H1 (cell line): Measurements from ENCODE around the gene GALC. TPM values are rescaled to one million over a fixed set of nuclear protein-coding genes. Genes with fewer than 3 reads are reported as not detected.

Experiments
- CTCF ChIA-PET: fragments of 300-600 bp; sonication (Branson Sonifier 250); formaldehyde crosslinking; loops from one replicate; lab custom pipeline; 2021; ENCODE audit not compliant: partially characterized antibody; lab: Charles Lee
- POLR2A ChIA-PET: fragments of 300-600 bp; sonication (Branson Sonifier 250); formaldehyde crosslinking; loops from one replicate; lab custom pipeline; 2021; ENCODE audit warnings: inconsistent platforms; ENCODE audit not compliant: partially characterized antibody; lab: Charles Lee
- DNase-seq, 2 experiments: peaks; one replicate each; pipeline versions ENCODE4 v3.0.0 to v3.0.0-alpha.2; 2010 to 2022; ENCODE audit warnings: low spot score in 2 of 2, low read depth in 1 of 2, mixed read lengths in 1 of 2
- FAIRE-seq: peaks from 2 replicates; lab custom pipeline; 2011; peaks lifted over from hg19 to GRCh38; lab: Jason Lieb, UNC
- H2AFZ ChIP-seq: 2 replicates; pipeline ENCODE4 v1.8.1; 2012; ENCODE audit warnings: low read length, inconsistent platforms
- H2AK5ac ChIP-seq: 2 replicates; pipeline ENCODE4 v1.6.1; 2013; ENCODE audit warnings: low read depth, low read length
- H2BK120ac ChIP-seq: replicated peaks from 2 replicates; pipeline ENCODE3; 2013; ENCODE audit warnings: low read depth, low read length, inconsistent platforms
- H2BK12ac ChIP-seq: 2 replicates; pipeline ENCODE4 v1.6.1; 2013; ENCODE audit warnings: low read depth, low read length
- H2BK15ac ChIP-seq: 2 replicates; pipeline ENCODE4 v1.6.1; 2013; ENCODE audit warnings: low read length
- H2BK20ac ChIP-seq: 2 replicates; pipeline ENCODE4 v1.6.1; 2013; ENCODE audit warnings: low read length
- H2BK5ac ChIP-seq: 2 replicates; pipeline ENCODE4 v1.6.1; 2013; ENCODE audit warnings: low read depth, low read length
- H3K14ac ChIP-seq: 2 replicates; pipeline ENCODE4 v1.6.1; 2013; ENCODE audit warnings: inconsistent platforms; ENCODE audit not compliant: insufficient read length
- H3K18ac ChIP-seq: 2 replicates; pipeline ENCODE4 v1.6.1; 2013; ENCODE audit warnings: low read length; ENCODE audit errors: extremely low read depth
- H3K23ac ChIP-seq: 2 replicates; pipeline ENCODE4 v1.6.1; 2013; ENCODE audit warnings: inconsistent platforms; ENCODE audit not compliant: insufficient read length
- H3K23me2 ChIP-seq: 2 replicates; pipeline ENCODE4 v1.6.1; 2013; ENCODE audit warnings: low read depth, low read length
- H3K27ac ChIP-seq: 2 replicates; pipeline ENCODE4 v1.6.1; 2011; ENCODE audit warnings: low read depth, low read length, inconsistent platforms
- H3K27me3 ChIP-seq, 4 experiments: replicated peaks in 1 of 4; 1 replicate in 1 of 4; 2 replicates in 3 of 4; pipeline versions ENCODE4 v1.6.1 to v1.8.1; 2011 to 2013; ENCODE audit warnings: low read length in 3 of 4, mild to moderate bottlenecking in 3 of 4, inconsistent platforms in 2 of 4, mixed read lengths in 2 of 4, moderate library complexity in 1 of 4; ENCODE audit not compliant: control insufficient read depth in 3 of 4, insufficient read depth in 3 of 4; ENCODE audit errors: extremely low read depth in 1 of 4
- H3K36me3 ChIP-seq, 4 experiments: 2 replicates each; pipeline versions ENCODE4 v1.6.1 to v1.8.1; 2011 to 2013; ENCODE audit warnings: mild to moderate bottlenecking in 4 of 4, low read length in 3 of 4, moderate library complexity in 2 of 4, control low read depth in 1 of 4, inconsistent platforms in 1 of 4; ENCODE audit not compliant: insufficient read depth in 4 of 4, control insufficient read depth in 2 of 4
- H3K4ac ChIP-seq: replicated peaks from 2 replicates; pipeline ENCODE3; 2013; ENCODE audit warnings: low read length, low read depth, mixed read lengths, inconsistent platforms; ENCODE audit not compliant: insufficient read length
- H3K4me1 ChIP-seq, 4 experiments: replicated peaks in 1 of 4; 1 replicate in 1 of 4; 2 replicates in 3 of 4; pipeline versions ENCODE4 v1.6.1 to v1.8.1; 2011 to 2013; ENCODE audit warnings: low read length in 3 of 4, inconsistent platforms in 2 of 4, mixed read lengths in 1 of 4; ENCODE audit not compliant: insufficient read depth in 4 of 4, control insufficient read depth in 3 of 4
- H3K4me2 ChIP-seq, 2 experiments: 2 replicates each; pipeline versions ENCODE4 v1.6.1 to v1.8.1; 2011 to 2013; ENCODE audit warnings: low read depth in 2 of 2, low read length in 2 of 2, control low read depth in 1 of 2, inconsistent platforms in 1 of 2, mild to moderate bottlenecking in 1 of 2; ENCODE audit not compliant: insufficient read depth in 1 of 2
- H3K4me3 ChIP-seq, 4 experiments: fragments of 200-600, 300-600 bp in 1 of 4; sonication (generic), shearing (Covaris generic), sonication (Bioruptor Twin) in 1 of 4; 2 replicates each; pipeline versions ENCODE4 v1.5.1 to v1.8.1; 2011 to 2016; ENCODE audit warnings: low read length in 4 of 4, low read depth in 3 of 4, control low read depth in 2 of 4, inconsistent platforms in 2 of 4, mild to moderate bottlenecking in 2 of 4, mixed read lengths in 1 of 4, moderate library complexity in 1 of 4; ENCODE audit not compliant: insufficient read depth in 2 of 4; ENCODE audit errors: extremely low read depth in 1 of 4
- H3K56ac ChIP-seq: replicated peaks from 2 replicates; pipeline ENCODE3; 2013; ENCODE audit warnings: low read depth, mild to moderate bottlenecking, mixed read lengths, low read length, inconsistent platforms; ENCODE audit not compliant: insufficient read length
- H3K79me1 ChIP-seq: 2 replicates; pipeline ENCODE4 v1.6.1; 2013; ENCODE audit warnings: low read depth, low read length, control low read depth
- H3K79me2 ChIP-seq, 2 experiments: 2 replicates each; pipeline versions ENCODE4 v1.6.1 to v1.8.1; 2012 to 2013; ENCODE audit warnings: low read length in 2 of 2, mild to moderate bottlenecking in 2 of 2, inconsistent platforms in 1 of 2; ENCODE audit not compliant: insufficient read depth in 2 of 2, control insufficient read depth in 1 of 2
- H3K9ac ChIP-seq, 4 experiments: replicated peaks in 1 of 4; 1 replicate in 1 of 4; 2 replicates in 3 of 4; pipeline versions ENCODE4 v1.6.1 to v1.8.1; 2011 to 2013; ENCODE audit warnings: low read depth in 3 of 4, low read length in 3 of 4, control low read depth in 2 of 4, mild to moderate bottlenecking in 2 of 4, moderate library complexity in 2 of 4, inconsistent platforms in 1 of 4; ENCODE audit errors: extremely low read depth in 1 of 4
- H3K9me3 ChIP-seq, 2 experiments: 2 replicates each; pipeline versions ENCODE4 v1.6.1 to v1.8.1; 2012 to 2013; ENCODE audit warnings: mild to moderate bottlenecking in 2 of 2, moderate library complexity in 2 of 2, control low read depth in 1 of 2, inconsistent platforms in 1 of 2, low read depth in 1 of 2, low read length in 1 of 2, mixed read lengths in 1 of 2; ENCODE audit not compliant: insufficient read depth in 2 of 2
- H4K20me1 ChIP-seq, 2 experiments: replicated peaks in 1 of 2; 2 replicates each; pipeline versions ENCODE3 to v1.8.1; 2011 to 2013; ENCODE audit warnings: inconsistent platforms in 2 of 2, low read length in 2 of 2, mild to moderate bottlenecking in 1 of 2; ENCODE audit not compliant: insufficient read depth in 2 of 2, control insufficient read depth in 1 of 2
- H4K5ac ChIP-seq: 2 replicates; pipeline ENCODE4 v1.6.1; 2013; ENCODE audit warnings: low read length, low read depth, mixed read lengths, inconsistent platforms; ENCODE audit not compliant: insufficient read length
- H4K8ac ChIP-seq: 2 replicates; pipeline ENCODE4 v1.8.0; 2013; ENCODE audit warnings: mild to moderate bottlenecking, moderate library complexity, low read length, inconsistent platforms; ENCODE audit not compliant: insufficient read depth; ENCODE audit errors: extremely low read depth
- H4K91ac ChIP-seq: replicated peaks from 2 replicates; pipeline ENCODE3; 2013; ENCODE audit warnings: low read length, mixed read lengths, inconsistent platforms; ENCODE audit not compliant: insufficient read length
- CBX8 ChIP-seq: fragments of 300-800, 300-1000 bp; sonication (generic); IDR thresholded peaks from 2 replicates; pipeline ENCODE4 v1.7.1; 2016; ENCODE audit warnings: low read depth, low read length, borderline replicate concordance
- NRF1 ChIP-seq: IDR thresholded peaks from 2 replicates; pipeline ENCODE4 v1.6.1; 2011; ENCODE audit warnings: mild to moderate bottlenecking, low read depth, low read length, improper control_type of control experiment
- POLR2A ChIP-seq, 2 experiments: IDR thresholded peaks; 1 replicate in 1 of 2; 2 replicates in 1 of 2; pipeline ENCODE4 v1.6.1; 2011; ENCODE audit warnings: low read depth in 2 of 2, low read length in 2 of 2, mild to moderate bottlenecking in 2 of 2; ENCODE audit errors: control extremely low read depth in 1 of 2
- POLR2AphosphoS5 ChIP-seq: IDR thresholded peaks from 2 replicates; pipeline ENCODE4 v1.6.1; 2011; ENCODE audit warnings: low read depth, low read length
- RAD21 ChIP-seq, 2 experiments: IDR thresholded peaks in 1 of 2; conservative IDR thresholded peaks in 1 of 2; 2 replicates each; pipeline ENCODE4 v1.6.1; 2011; ENCODE audit warnings: low read depth in 2 of 2, low read length in 2 of 2, improper control_type of control experiment in 1 of 2, inconsistent platforms in 1 of 2, mild to moderate bottlenecking in 1 of 2, moderate library complexity in 1 of 2
- RBBP5 ChIP-seq: IDR thresholded peaks from 2 replicates; pipeline ENCODE4 v1.7.1; 2012; ENCODE audit warnings: low read depth, mild to moderate bottlenecking, inconsistent platforms, low read length, moderate library complexity, borderline replicate concordance
- RFX5 ChIP-seq: IDR thresholded peaks from 2 replicates; pipeline ENCODE4 v1.6.1; 2011; ENCODE audit warnings: low read depth, low read length, improper control_type of control experiment, borderline replicate concordance
- TBP ChIP-seq: IDR thresholded peaks from 2 replicates; pipeline ENCODE4 v1.6.1; 2011; ENCODE audit warnings: low read depth, low read length, improper control_type of control experiment
- WGBS, 2 experiments: shearing (Covaris generic) in 1 of 2; methylation state at CpG; one replicate each; pipeline versions ENCODE4 v1.1.6 to v1.1.7; 2013 to 2015; ENCODE audit warnings: low lambda C conversion rate in 2 of 2, mixed read lengths in 2 of 2, inconsistent platforms in 1 of 2, low coverage in 1 of 2, missing lambda C conversion rate in 1 of 2; ENCODE audit not compliant: insufficient replicate concordance in 2 of 2, insufficient coverage in 1 of 2, insufficient read length in 1 of 2; ENCODE audit errors: extremely low coverage in 1 of 2, missing lambda C conversion rate in 1 of 2; 5-methylcytosine and 5-hydroxymethylcytosine counted together
- polyA plus RNA-seq, 7 experiments: library from polyadenylated mRNA; depleted of rRNA in 3 of 7; stranded (reverse) in 5 of 7; unstranded in 2 of 7; fragments of >200 nt in 5 of 7; fragments of 200-250 nt in 2 of 7; gene quantifications; 1 replicate in 5 of 7; 2 replicates in 1 of 7; 4 replicates in 1 of 7; pipeline versions ENCODE4 v1.2.1 to v1.2.3, GENCODE V29; 2011 to 2013; ENCODE audit warnings: missing spikeins in 2 of 7, mixed read lengths in 2 of 7
- total RNA-seq: library from RNA; stranded (reverse); fragmentation: NEBNext Ultra II Directional; extraction: Animal tissue kit (Norgen Biotek cat#: 25700); gene quantifications from 2 replicates; pipeline ENCODE4 v1.2.1, GENCODE V29; 2021
- TF ChIP-seq, protein P1 (sequence below), 3 experiments: IDR thresholded peaks; 1 replicate in 2 of 3; 2 replicates in 1 of 3; pipeline versions ENCODE4 v1.5.1 to v1.6.1; 2011; ENCODE audit warnings: low read length in 3 of 3, mild to moderate bottlenecking in 3 of 3, inconsistent platforms in 2 of 3, low read depth in 1 of 3, moderate library complexity in 1 of 3; ENCODE audit not compliant: insufficient read depth in 1 of 3; ENCODE audit errors: control extremely low read depth in 1 of 3

Gene GALC
- total and polyA plus RNA-seq, 2 of the 8 experiments (the other 6 are each of a cell fraction or from before 2014, with no cell fraction given): 6.1 to 12.3 TPM

DNA sequence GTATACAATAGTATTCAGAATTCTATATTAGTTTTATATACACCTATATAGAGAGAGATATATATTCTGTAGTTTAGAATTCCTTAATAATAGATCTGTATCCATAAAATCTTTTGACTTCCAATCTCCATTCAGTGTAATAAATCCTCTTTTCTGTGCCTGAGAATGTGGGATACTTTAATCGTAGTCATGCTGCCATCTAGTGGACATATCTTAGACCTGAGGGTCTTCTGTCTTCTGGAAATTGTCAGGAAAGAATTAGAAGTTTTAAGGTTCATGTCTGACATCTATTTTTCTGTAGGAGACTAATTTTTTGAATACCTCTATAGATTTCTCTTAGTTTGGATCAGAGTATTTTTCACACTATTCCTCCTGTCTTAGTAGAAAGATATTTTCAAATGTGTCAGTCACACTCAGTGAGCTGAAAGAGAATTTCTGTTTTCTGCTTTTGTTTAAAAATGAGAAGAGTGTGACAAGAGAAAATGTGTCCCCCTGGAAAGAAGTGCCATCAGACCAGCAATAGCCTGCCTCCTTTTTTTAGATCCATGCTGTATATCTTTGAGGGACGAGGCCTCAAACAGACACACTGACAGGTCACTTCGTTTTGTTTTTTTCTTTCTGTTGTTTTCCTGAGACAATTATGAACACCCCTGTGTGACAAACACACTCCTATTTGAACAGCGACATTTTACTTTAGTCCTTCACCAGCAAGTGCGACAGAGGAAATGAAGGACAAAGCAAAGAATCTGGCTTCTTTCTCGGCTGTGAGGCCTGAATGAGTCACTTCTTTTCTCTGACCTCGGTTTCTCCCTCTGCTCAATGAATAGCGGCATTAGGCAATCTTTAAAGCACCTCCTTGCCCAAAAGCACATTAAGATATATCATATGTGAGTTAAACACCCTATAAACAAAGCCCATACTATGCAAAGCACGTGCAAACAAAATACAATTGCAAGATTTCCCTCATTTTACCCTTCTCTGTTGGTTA is 96.3 kb downstream of the GALC start:
- Histone ChIP-seq H3K23me2 (no peaks in the 10 kb centered on the region), H3K36me3 (no peaks in the 10 kb centered on the region), H3K4ac (no peak overlapping the region), H3K56ac (no peak overlapping the region), H3K14ac (no peak overlapping the region), H2BK15ac (no peak overlapping the region), H2BK120ac (no peak overlapping the region), H2AK5ac (no peak overlapping the region), H3K4me3 (no peak overlapping the region), H2BK20ac (no peak overlapping the region), H4K5ac (no peak overlapping the region), H3K27me3 (no peaks in the 10 kb centered on the region), H4K8ac (no peak overlapping the region), H4K20me1 (no peaks in the 10 kb centered on the region), H3K9me3 (no peaks in the 10 kb centered on the region), H3K23ac (no peak overlapping the region), H3K27ac (no peak overlapping the region), H4K91ac (no peak overlapping the region), H3K9ac (no peak overlapping the region), H2BK5ac (no peak overlapping the region), H2AFZ (peak overlapping the region; percentile 78; the same call in 1 of the 2 replicates), H3K4me1 (no peaks in the 10 kb centered on the region), H2BK12ac (no peak overlapping the region), H3K4me2 (no peak overlapping the region), H3K79me1 (no peaks in the 10 kb centered on the region), H3K79me2 (no peaks in the 10 kb centered on the region), H3K18ac (no peak overlapping the region)
- no peak for FAIRE-seq
- DNase-seq: no peak
- ChIA-PET CTCF (interaction anchor here (0.7 to 8.3 kb wide), 24 partner anchors 8 to 947 kb away, joined by 3 to 69 read pairs (median 3); no protein-coding TSS in a partner anchor), POLR2A (no interaction called here)
- 70% methylated on average over 9 of the region's 9 CpGs; no CpG with 5 or more reads in 1 of the 2 experiments for WGBS, 2 experiments
- TF ChIP-seq, protein P1, sequence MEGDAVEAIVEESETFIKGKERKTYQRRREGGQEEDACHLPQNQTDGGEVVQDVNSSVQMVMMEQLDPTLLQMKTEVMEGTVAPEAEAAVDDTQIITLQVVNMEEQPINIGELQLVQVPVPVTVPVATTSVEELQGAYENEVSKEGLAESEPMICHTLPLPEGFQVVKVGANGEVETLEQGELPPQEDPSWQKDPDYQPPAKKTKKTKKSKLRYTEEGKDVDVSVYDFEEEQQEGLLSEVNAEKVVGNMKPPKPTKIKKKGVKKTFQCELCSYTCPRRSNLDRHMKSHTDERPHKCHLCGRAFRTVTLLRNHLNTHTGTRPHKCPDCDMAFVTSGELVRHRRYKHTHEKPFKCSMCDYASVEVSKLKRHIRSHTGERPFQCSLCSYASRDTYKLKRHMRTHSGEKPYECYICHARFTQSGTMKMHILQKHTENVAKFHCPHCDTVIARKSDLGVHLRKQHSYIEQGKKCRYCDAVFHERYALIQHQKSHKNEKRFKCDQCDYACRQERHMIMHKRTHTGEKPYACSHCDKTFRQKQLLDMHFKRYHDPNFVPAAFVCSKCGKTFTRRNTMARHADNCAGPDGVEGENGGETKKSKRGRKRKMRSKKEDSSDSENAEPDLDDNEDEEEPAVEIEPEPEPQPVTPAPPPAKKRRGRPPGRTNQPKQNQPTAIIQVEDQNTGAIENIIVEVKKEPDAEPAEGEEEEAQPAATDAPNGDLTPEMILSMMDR (IDR thresholded peaks at IDR 0.05; ENCODE audit: control extremely low read depth in 1 of 3, insufficient read depth in 1 of 3, low read depth in 1 of 3, low read length in 3 of 3): peak in 2 of 3 experiments; percentile 55 to 59; a peak in 2 of 4 replicates
- TF ChIP-seq TBP (no peak), POLR2A (IDR thresholded peaks at IDR 0.05; ENCODE audit: control extremely low read depth in 1 of 2, low read depth in 2 of 2, low read length in 2 of 2) (no peak), POLR2AphosphoS5 (no peak), RBBP5 (no peak), RFX5 (no peak), CBX8 (no peak), RAD21 (IDR thresholded peaks at IDR 0.05 in 1 of 2, conservative IDR thresholded peaks at IDR 0.05 in 1 of 2; ENCODE audit: low read depth in 2 of 2, low read length in 2 of 2) (peak; percentile 80 to 82), NRF1 (no peak)
